Measurements from ENCODE around the gene NDUFAF2. TPM values are rescaled to one million over a fixed set of nuclear protein-coding genes. Genes with fewer than 3 reads are reported as not detected.

The NDUFAF2 gene
- total and polyA plus RNA-seq, 2 of the 8 experiments (the other 6 are each of a cell fraction or from before 2014, with no cell fraction given), result 10.7 to 46.5 TPM

- no peak for TF ChIP-seq FOSL1 (IDR thresholded peaks at IDR 0.05; ENCODE audit: insufficient read depth, low read depth, low read length)
- no peak for TF ChIP-seq ATF2 (IDR thresholded peaks at IDR 0.05; ENCODE audit: low read length)
- no peak for TF ChIP-seq POU5F1 (IDR thresholded peaks at IDR 0.05; ENCODE audit: low read depth, low read length)
- TF ChIP-seq HDAC6 (IDR thresholded peaks at IDR 0.05; ENCODE audit: low read depth, low read length), result no peak
- no peak for TF ChIP-seq SP4 (IDR thresholded peaks at IDR 0.05; ENCODE audit: low read length)
Measured at GRCh38 chr5:61200582-61201155, 255.7 kb downstream of the NDUFAF2 start (continued).
